ENCODE measurements around the gene OR56B4.
"Not testable (repeated sequence)": the region's sequence is repeated elsewhere in the genome, so short reads cannot be mapped to it uniquely, and the experiment has no call there.

OR56B4 gene, protein sequence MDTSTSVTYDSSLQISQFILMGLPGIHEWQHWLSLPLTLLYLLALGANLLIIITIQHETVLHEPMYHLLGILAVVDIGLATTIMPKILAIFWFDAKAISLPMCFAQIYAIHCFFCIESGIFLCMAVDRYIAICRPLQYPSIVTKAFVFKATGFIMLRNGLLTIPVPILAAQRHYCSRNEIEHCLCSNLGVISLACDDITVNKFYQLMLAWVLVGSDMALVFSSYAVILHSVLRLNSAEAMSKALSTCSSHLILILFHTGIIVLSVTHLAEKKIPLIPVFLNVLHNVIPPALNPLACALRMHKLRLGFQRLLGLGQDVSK

DNA sequence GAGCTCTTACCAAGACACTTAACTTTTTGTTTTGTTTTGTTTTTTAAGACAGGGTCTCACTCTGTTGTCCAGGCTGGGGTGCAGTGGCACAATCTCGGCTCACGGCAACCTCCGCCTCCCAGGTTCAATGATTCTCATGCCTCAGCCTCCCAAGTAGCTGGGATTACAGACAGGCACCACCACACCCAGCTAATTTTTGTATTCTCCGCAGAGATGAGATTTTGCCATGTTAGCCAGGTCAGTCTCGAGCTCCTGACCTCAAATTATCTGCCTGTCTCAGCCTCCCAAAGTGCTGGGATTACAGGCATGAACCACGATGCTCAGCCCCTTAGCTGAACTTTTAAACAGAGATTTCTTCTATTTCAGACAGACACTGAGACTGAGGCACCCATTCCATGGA, at the start of gene OR56B4:
Gene OR56B4 (plus strand): TSS at position 301 of the 400 bp plus-strand sequence. CDS start 95 bp downstream, at position 396.
- DNase-seq (ENCODE audit: low read depth, low spot score) = not testable (repeated sequence)

DNA sequence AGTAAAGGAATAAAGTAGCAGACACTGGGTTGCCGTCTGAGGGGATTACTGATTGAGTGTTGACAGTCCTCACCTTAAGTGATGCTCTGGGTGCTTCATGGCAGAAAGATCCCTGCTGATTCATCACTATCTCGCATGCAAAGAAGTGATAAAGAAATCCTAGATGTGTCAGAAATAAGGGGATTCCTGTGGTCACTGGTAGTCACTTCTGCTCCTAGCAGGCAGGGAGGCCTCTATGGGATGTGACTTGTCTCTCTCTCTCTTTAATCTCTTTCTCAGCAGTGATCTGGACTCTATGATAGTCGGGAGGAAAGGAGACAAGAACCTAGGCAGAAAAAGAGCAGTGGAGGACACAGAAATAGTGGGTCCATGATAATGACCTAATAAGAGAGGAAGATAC, 46.0 kb upstream of the OR56B4 start:
- DNase-seq (ENCODE audit: low read depth, low spot score) = no peak

DNA sequence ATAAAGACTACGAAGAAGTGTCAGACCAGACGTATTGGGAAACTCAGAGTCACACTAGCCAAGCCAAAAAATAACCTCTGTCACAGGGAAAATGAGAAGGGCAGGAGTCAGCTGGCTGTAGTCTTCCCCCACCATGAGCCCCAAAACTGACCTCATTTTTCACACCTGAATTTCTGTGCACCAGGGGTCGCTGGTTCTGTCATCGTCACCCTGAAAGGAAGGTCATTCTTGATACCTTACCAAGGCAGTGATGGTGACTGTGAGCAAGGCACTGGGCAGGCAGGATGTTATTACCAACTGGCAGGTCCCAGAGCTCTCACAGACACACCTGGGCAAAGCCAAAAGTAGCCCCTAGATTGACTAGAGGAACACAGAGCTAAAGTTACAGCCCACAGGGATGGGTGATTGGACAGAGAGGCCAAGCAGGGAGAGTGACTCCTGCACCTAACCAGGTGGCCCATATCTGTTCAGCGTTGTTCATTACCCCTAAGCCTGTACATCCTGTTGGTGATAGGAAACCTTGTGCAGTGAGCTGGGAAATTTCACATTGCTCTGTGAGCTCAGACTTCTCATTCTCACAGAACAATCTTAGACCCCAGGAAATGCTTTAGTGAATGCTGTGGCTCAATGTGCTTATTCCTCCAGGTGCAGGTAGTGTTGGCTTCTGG, 44.7 kb upstream of the OR56B4 start:
- DNase-seq (ENCODE audit: low read depth, low spot score) = no peak

DNA sequence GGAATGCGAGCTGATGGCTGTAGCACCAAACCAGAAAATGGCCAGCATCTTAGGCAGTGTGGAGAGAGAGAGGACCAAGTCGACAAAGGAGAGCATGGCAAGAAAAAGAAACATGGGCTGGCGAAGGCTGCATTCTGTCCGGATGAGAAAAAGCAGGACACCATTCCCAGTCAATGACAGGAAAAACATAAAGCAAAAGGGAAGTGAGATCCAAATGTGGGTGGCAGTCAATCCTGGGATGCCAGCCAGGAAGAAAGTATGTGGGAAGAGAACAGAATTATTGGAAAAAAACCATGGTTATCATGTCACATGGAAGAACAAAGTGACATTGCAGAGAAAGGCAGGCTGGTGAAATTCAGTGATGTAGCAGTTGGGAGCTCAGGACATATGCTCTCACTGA, 40.0 kb upstream of the OR56B4 start:
- DNase-seq (ENCODE audit: low read depth, low spot score) = no peak

DNA sequence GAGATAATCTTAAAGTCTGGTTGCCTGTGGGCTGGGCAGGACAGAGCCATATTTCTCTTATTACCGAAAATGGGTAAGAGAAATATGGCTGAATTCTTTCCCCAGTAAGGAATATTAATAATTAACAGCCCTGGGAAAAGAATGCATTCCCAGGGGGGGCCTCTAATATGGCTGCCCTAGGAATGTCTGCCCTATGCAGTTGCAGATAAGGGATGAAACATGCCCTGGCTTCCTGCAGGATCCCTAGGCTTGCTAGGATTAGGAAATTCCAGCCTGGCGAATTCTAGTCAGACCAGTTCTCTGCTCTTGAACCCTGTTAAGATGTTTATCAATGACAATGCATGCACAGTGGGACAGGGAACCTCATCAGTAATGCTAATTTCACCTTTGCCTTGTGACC, 31.0 kb upstream of the OR56B4 start:
- not testable (repeated sequence) for DNase-seq (ENCODE audit: low read depth, low spot score)

DNA sequence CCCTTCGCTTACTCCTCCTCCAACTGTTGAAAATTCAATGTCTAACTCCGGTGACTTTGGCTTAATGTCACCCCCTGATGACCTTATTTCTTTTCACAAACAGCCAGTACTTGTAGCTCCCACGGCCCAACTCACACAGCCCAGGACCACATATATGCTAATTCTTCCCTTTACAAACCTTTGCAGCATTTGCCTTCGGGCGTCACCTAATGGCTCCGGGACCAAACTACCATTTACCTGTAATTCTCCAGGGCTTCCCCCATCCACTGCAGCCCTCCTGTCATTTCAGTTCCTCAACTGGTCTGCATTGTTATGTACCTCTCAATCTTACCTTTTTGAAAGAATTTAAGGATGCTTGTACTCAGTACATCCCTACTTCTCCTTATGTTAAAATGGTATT, 29.8 kb upstream of the OR56B4 start:
- no peak for DNase-seq (ENCODE audit: low read depth, low spot score)

DNA sequence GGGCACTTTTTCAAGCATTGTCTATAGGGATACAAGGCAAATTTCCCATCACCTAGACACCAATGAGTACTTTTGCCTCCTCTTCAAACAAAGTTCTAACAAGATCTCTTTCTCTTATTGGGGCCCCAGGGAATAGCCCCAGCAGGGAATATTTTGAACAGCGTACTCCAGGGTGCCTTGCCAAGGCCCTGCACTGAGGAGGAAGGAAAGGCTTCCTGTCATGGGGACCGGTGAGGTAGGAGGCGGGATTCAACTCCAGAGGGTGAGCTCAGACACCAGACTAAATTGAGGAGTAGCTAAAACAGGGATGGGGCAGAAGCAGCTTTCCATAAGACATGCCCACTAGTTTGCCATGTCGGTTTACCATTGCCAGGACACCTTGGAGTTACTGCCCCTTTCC, 28.0 kb upstream of the OR56B4 start:
- DNase-seq (ENCODE audit: low read depth, low spot score) = no peak

DNA sequence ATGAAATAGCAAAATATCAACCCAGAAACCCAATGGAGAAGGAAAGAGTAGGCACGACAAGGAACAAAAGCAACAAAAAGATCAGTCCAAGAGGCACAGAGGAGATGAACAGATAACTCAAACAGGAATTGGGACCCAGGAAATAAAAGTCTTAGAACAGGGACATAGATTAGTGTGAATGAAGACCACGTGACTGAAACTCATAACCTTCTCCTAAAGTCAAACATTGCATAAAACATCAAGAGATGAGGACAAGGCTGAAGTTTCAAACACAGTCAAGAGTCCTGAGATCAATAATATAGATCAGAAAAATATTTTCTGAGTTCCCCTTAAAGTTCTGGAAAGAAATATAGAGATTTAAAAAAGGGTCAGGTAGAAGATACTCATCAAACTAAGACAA, 24.4 kb upstream of the OR56B4 start:
- no peak for DNase-seq (ENCODE audit: low read depth, low spot score)

DNA sequence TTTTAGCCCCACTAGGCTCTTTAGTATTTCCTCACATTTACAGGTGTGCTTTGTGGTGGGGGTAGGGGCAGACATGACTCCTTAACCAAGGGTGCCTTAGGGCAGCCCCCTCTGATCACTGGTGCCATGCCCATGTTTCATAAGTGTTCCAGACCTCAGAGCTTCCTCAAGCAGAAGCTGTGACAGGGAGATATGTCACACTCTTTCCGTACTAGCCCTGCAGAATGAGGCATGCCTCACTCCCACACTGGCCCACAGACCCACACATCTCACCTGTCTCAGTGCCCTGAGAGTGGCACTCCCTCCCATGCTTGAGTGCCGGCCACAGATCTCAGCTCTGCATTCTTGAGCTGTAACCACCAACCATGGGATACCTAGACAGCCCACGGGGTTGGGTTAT, 22.9 kb upstream of the OR56B4 start:
- no peak for DNase-seq (ENCODE audit: low read depth, low spot score)

DNA sequence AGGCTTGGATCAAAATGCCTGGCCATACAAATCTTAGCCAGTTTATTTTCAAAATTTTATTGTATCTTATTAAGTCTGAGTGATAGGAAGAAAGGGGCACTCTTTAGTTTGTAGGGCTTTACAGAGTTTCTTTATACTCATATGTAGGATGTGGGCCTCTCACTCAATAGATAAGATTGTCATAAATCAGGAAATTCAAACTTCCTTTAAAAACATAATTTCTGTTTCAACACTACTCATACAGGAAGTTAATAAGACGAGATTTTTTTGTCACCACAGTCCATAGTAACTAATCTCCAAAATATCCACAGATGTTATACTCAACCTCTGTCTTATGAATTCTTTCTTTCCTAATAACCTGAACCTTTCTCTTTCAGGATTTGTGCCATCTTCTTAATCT, 13.3 kb upstream of the OR56B4 start:
- DNase-seq (ENCODE audit: low read depth, low spot score) = no peak

DNA sequence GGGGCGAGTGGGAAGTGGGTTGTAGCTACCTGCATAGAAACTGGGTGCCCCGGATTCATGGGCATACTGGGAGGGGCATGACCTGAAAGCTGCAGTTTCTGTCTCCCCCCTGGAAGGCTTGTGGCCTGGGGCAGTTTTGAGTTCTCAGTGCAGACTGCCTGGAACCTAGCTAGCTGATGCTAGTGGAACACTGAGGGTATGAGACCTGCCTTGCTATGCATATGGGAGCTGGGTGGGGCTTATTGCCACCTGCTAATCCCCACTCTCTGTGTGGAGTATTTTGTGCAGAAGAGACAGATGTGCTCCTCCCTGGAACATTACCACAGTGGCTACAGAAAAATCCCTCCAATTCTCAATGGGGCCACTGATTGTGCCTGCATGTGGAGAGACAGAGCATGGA, 11.7 kb upstream of the OR56B4 start:
- DNase-seq (ENCODE audit: low read depth, low spot score) = no peak

DNA sequence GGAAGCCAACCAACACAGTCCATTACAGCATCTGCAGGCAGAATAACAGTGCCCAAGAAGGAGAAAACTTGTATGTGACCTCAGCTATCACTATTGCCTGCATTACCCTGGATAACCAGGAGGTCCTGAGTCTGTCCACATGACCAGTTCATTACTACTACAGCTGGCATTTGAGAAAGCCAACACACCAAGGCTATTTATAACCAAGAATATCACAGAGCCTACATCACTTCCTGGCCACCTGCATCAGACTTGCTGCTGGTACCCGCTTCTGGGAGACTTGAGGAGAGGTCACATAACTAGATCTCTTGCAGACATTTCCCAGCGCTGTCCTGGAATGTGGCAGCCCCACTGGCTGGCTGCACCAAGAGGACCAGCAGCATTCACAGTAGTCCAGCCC, 11.1 kb upstream of the OR56B4 start:
- DNase-seq (ENCODE audit: low read depth, low spot score) = no peak

DNA sequence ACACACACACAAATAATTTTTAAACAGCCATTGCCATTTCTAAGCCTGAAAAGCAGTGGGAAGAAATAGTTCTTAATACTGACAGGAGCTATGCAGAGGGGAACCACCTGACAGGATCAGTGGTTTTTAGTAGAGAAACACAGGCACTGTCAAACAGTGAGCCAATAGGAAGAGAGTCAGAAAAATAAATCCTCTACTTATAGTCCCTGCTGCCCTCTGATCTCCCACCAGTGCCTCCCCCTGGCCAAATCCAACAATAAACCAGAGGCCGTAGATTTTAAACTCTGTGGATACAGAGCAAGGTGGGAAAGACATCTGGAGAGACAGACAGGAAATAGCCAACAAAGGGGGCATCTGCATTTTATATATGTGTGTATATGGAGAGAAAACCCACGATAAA, 7.9 kb upstream of the OR56B4 start:
- DNase-seq (ENCODE audit: low read depth, low spot score) = no peak

DNA sequence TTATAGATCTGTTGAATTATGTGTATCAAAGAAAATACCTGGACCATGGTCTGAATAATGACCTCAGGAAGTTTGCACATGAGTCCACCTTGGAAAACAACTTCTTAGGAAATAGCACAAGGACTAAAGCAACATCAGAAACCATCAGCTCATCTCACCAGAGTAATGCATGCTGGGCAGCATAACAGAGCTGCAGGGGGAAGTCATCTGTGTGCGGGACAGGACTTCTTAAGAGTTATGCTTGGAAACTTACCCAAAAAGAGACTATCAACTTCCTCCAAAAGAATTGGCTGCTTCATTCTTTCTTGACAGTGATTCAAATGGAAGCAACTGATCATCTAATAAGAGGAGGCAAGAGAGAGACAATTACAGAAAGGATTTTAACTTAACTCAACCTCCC, 2.5 kb downstream of the OR56B4 start:
- no peak for DNase-seq (ENCODE audit: low read depth, low spot score)

DNA sequence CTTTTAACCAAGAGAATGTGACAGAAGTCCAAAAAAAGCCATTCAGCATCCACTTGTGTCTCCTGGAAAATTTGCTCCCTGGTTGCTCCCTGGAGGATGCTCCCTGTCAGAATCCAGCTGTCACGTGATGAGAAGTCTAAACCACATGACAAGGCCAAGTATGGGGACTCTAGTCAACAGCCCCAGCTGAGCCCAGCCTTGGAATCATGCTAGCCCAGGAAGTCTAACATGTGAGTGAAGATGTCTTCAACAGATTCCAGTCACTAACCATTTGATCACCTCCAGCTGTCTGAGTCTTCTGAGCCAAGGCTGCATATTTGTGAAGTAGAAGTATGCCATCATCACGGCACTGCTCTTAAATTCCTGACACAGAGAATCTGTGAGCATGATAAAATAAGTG, 4.2 kb downstream of the OR56B4 start:
- DNase-seq (ENCODE audit: low read depth, low spot score) = no peak

DNA sequence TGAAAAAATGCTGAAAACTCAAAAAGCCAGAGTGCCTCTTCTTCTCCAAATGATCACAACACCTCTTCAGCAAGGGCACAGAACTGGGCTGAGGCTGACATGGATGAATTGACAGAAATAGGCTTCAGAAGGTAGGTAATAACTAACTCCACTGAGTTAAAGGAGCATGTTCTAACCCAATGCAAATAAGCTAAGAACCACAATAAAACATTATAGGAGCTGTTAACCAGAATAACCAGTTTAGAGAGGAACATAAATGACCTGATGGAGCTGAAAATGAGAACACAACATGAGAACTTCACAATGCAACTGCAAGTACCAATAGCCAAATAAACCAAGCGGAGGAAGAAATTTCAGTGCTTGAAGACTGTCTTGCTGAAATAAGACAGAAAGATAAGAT, 9.2 kb downstream of the OR56B4 start:
- no peak for DNase-seq (ENCODE audit: low read depth, low spot score)

DNA sequence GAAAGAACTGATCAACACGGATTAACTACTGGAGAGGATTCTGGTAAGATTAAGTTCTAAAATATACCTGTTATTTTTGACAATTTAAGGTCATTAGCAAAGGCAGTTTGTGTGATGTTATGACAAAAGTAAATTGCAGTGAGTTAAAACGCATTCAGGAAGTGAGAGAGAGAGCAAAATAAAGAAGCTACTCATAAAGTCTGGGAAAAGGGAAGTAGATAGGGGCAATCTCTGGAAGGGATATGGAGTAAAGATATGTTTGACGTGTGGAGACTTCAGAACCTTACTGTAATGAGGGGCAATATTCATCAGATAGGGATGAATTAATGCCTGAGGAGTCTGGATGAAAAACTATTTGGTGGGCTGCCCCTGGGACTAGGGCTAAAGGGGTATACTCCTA, 16.8 kb downstream of the OR56B4 start:
- no peak for DNase-seq (ENCODE audit: low read depth, low spot score)

DNA sequence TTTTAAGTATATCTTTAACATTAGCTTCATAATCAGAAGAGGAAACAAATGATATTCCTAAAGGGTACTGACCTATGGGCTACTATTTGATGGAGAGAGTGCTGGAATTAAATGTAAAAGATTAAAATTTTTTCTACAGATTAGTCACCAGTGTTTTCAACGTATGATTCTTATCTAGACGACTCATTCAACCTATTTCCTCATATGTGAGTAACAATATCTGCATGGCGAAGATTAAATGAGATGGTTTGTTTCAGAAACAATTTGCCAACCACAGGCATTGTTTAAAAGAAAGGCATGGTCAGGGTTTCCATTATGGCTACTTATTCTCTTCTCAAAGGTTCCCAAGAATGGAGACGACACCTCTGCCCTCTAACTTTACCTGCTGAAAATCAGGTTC, 20.4 kb downstream of the OR56B4 start:
- no peak for DNase-seq (ENCODE audit: low read depth, low spot score)

DNA sequence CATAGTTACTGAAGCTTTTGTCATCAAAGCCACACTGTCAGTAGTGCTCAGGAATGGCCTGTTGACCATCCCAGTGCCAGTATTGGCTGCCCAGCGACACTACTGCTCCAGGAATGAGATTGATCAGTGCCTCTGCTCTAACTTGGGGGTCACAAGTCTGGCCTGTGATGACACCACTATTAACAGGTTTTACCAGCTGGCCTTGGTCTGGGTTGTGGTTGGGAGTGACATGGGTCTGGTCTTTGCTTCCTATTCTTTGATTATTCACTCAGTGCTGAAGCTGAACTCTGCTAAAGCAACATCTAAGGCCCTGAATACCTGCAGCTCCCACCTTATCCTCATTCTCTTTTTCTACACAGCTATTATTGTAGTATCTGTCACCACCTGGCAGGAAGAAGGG, 21.5 kb downstream of the OR56B4 start:
- no peak for DNase-seq (ENCODE audit: low read depth, low spot score)

DNA sequence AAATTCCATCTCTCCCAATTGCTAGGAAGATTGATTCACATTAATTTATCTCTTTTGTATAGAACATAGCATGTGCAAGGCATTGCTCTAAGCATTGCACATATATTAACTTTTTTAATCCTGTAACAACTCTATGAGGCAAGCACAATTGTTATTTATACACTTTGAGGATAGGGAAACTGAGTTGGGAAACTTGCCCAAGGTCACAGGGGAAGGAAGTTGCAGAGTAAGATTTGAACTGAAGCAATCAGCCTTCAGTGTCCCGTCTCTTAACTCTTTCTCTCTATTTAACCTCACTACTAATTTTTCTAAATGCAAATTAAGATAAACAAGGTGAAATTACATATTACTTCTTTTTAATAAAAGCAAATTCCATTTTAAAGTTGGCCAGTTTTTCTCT, 22.2 kb downstream of the OR56B4 start:
- DNase-seq (ENCODE audit: low read depth, low spot score) = no peak

DNA sequence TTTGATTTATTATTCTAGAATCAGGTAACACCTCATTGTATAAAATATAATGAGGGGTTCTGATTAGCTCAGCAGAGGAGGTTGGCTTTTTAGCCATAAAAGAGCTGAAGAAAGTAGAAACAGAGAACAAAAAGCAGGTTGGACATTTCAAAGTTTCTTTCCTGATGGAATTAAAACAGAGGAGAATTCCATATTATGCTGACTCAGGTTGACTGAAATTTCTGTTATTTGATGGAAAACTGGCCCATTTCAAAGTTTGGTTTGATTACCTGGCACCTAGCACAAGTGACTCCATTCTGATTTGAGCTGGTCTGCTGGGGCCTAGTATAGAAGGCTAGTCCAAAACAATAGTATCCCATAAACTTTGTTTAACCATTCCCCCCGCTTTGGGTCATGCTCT, 24.9 kb downstream of the OR56B4 start:
- no peak for DNase-seq (ENCODE audit: low read depth, low spot score)

DNA sequence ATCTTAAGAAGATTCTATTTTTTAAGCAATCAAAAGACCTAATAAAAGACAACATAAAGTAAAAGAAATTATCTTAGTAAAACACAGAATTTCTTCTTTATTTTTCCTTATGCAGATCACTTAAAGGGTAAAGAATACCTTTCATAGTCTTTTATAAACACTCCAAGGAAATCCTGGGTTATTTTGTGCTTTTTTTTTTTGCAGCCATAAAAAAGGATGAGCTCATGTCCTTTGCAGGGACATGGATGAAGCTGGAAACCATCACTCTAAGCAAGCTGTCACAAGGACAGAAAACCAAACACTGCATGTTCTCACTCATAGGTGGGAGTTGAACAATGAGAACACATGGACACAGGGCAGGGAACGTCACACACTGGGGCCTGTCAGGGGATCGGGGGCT, 28.5 kb downstream of the OR56B4 start:
- not testable (repeated sequence) for DNase-seq (ENCODE audit: low read depth, low spot score)

DNA sequence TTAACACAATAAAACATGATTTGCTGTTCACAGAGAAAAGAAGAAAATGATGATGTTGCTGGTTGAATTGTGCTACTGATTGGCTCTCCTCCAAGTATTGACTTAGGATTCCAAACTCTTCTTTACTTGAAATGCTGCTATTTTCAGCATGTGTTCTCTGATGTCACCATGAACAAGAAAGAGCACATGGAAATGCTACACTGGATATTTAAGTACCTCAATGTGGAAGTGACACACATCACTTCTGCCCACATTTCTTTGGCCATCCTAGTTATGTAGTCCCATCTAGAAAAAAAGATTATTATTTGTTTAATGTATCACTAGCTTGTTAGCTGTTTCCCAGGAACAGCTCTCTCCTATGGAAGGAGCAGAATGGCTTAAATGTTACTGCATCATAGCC, 35.5 kb downstream of the OR56B4 start:
- DNase-seq (ENCODE audit: low read depth, low spot score) = no peak

DNA sequence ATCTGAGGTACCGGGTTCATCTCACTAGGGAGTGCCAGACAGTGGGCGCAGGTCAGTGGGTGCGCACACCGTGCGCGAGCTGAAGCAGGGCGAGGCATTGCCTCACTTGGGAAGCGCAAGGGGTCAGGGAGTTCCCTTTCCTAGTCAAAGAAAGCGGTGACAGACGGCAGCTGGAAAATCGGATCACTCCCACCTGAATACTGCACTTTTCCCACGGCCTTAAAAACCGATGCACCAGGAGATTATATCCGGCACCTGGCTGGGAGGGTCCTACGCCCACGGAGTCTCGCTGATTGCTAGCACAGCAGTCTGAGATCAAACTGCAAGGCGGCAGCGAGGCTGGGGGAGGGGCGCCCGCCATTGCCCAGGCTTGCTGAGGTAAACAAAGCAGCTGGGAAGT, 36.3 kb downstream of the OR56B4 start:
- not testable (repeated sequence) for DNase-seq (ENCODE audit: low read depth, low spot score)

Measured in brain pericyte (primary cell).